GM13976 (cell line): ENCODE data around the gene SPTBN1.

Experiments used
- DNase-seq: peaks from one replicate; pipeline ENCODE4 v3.0.0; 2012; ENCODE audit warnings: low spot score
- in situ Hi-C: fragments of 300-500 bp; cut with MboI; formaldehyde crosslinking; loops from one replicate; pipeline ENCODE4 v1.12.0; 2022; ENCODE audit warnings: low sequenced_read_pairs, mixed read lengths, inconsistent platforms; ENCODE audit not compliant: unreplicated experiment
- TF ChIP-seq, protein P1 (sequence below): IDR thresholded peaks from 2 replicates; pipeline ENCODE4 v1.5.1; 2012; ENCODE audit warnings: borderline replicate concordance, mild to moderate bottlenecking; ENCODE audit not compliant: insufficient read depth; ENCODE audit errors: extremely low read depth, missing control alignments, control extremely low read depth

SPTBN1 gene

GRCh38 chr2:54574107-54574859, 118.2 kb downstream of the SPTBN1 start:
- TF ChIP-seq, protein P1, sequence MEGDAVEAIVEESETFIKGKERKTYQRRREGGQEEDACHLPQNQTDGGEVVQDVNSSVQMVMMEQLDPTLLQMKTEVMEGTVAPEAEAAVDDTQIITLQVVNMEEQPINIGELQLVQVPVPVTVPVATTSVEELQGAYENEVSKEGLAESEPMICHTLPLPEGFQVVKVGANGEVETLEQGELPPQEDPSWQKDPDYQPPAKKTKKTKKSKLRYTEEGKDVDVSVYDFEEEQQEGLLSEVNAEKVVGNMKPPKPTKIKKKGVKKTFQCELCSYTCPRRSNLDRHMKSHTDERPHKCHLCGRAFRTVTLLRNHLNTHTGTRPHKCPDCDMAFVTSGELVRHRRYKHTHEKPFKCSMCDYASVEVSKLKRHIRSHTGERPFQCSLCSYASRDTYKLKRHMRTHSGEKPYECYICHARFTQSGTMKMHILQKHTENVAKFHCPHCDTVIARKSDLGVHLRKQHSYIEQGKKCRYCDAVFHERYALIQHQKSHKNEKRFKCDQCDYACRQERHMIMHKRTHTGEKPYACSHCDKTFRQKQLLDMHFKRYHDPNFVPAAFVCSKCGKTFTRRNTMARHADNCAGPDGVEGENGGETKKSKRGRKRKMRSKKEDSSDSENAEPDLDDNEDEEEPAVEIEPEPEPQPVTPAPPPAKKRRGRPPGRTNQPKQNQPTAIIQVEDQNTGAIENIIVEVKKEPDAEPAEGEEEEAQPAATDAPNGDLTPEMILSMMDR, result no peak
- in situ Hi-C loops, result no loop called here
- DNase-seq, result no peak

- DNase-seq, result no peak
- in situ Hi-C loops, result no loop called here
- TF ChIP-seq, protein P1, result no peak
Observed at GRCh38 chr2:54574860-54575247, 118.7 kb downstream of the SPTBN1 start.

DNA sequence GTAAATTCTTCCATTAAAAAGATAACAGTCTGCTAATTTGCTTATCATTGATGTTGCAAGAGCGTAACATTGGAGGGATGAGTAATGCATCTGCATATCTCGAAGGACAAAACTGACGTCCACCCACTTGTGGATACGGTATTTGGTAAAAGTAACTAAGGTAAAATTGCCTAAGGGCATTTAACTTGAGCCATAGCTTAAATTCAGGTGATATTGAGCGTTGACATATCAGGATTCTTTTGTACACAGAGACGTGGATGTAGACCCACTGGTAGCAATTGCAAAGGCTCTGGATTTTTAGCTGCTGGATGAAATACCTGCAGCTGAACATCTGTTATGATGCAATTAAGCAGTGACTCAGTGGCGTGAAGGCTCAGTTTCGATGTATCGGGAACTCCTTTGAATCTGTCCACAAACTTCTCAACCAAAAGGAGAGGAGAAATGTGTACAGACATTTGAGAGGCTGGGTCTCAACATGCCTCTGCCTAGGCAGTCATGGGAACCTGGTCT, 119.3 kb downstream of the SPTBN1 start:
- TF ChIP-seq, protein P1, result no peak
- no peak for DNase-seq
- in situ Hi-C loops, result no loop called here

GRCh38 chr2:54577035-54577434, 120.9 kb downstream of the SPTBN1 start:
- DNase-seq, result no peak
- TF ChIP-seq, protein P1, result no peak
- in situ Hi-C loops, result no loop called here

DNA sequence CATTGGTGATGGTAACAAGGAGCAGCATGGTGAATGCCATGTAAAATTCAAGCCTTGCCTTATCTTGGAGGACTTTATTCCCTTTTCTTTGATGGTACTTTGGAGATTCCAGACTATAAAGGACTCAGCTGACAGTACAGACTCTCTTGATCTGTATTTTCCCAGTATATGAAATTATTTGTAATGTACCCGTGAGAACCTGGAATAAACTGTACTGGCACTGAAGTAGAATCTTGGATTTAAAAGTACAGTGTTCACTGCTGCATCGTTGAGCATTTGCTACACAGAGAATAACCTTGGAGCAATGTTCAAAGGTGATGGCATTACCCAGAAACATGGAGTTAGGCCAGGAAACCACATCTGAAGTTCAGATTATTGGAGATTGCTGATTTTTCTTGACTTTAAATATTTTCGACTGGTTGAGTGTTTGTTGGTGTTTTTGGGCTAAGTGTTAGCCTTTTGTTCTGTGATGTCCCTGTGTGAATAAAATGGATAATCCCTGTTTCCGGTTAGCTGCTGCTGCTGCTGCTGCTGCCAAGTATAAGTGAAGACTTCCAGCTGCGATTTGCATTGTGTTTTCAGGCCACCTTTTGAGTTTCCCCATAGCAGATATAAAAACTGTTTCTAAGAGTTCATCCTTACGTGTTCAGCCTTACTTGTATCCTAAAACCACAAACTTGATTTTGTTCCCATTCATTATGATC, 122.0 kb downstream of the SPTBN1 start:
- in situ Hi-C loops, result no loop called here
- TF ChIP-seq, protein P1, result no peak
- DNase-seq, result no peak

GRCh38 chr2:54578648-54579045, 122.5 kb downstream of the SPTBN1 start:
- in situ Hi-C loops, result no loop called here
- TF ChIP-seq, protein P1, result no peak
- DNase-seq, result no peak
